Psoas muscle (tissue), 8 donors: Measurements from ENCODE around the gene ZNF367. TPM values are rescaled to one million over a fixed set of nuclear protein-coding genes. Genes with fewer than 3 reads are reported as not detected.

Experiments used
- ATAC-seq, 4 donors: fragments of 200-7000 bp; cut with Tn5 transposase; one replicate each; pipeline ENCODE4 v1.9.1; 2020; ENCODE audit warnings: moderate library complexity in 3 of 4, mild to moderate bottlenecking in 2 of 4
- DNase-seq, 2 donors: peaks; one replicate each; pipeline ENCODE4 v3.0.0-alpha.2; 2020
- H3K27ac ChIP-seq: fragments of 200-600 bp; one replicate; pipeline ENCODE4 v1.8.0; 2022
- H3K27me3 ChIP-seq, 3 donors: fragments of 200-600 bp in 1 of 3; one replicate each; pipeline versions ENCODE4 v1.6.1 to v1.8.0; 2013 to 2022; ENCODE audit warnings: low read length in 2 of 3, mild to moderate bottlenecking in 2 of 3, moderate library complexity in 1 of 3; ENCODE audit not compliant: insufficient read depth in 3 of 3
- H3K36me3 ChIP-seq, 2 donors: fragments of 200-600 bp in 1 of 2; one replicate each; pipeline versions ENCODE4 v1.6.1 to v1.8.0; 2013 to 2022; ENCODE audit warnings: low read depth in 1 of 2, mild to moderate bottlenecking in 1 of 2, moderate library complexity in 1 of 2; ENCODE audit not compliant: insufficient read depth in 1 of 2
- H3K4me1 ChIP-seq: fragments of 200-600 bp; one replicate; pipeline ENCODE4 v1.8.0; 2022
- H3K4me3 ChIP-seq: fragments of 200-600 bp; one replicate; pipeline ENCODE4 v1.8.0; 2022; ENCODE audit warnings: mild to moderate bottlenecking
- H3K9me3 ChIP-seq: fragments of 200-600 bp; one replicate; pipeline ENCODE4 v1.8.0; 2022
- WGBS, 3 donors: extraction: QIAGEN DNeasy Blood & Tissue Kit; methylation state at CpG; one replicate each; pipeline versions ENCODE4 v1.1.6 to v1.1.7; 2013; 5-methylcytosine and 5-hydroxymethylcytosine counted together
- intact Hi-C, 2 donors: fragments of 100-400 bp; cut with DNase I; formaldehyde crosslinking; loops; one replicate each; pipeline versions ENCODE4 v1.11.0 to v1.14.2; 2022
- polyA plus RNA-seq, 3 donors: library from polyadenylated mRNA; stranded (reverse); fragments of 200-250 nt; gene quantifications; one replicate each; pipeline ENCODE4 v1.2.3, GENCODE V29; 2013
- total RNA-seq, 4 donors: library from RNA; stranded (reverse); fragmentation: NEBNext Ultra II Directional in 2 of 4; extraction: Animal tissue kit (Norgen Biotek cat#: 25700) in 2 of 4; gene quantifications; one replicate each; pipeline versions ENCODE4 v1.2.1 to v1.2.4, GENCODE V29; 2021 to 2023
- TF ChIP-seq, protein P1 (sequence below): fragments of 200-600 bp; IDR thresholded peaks from one replicate; pipeline ENCODE4 v1.8.0; 2022; ENCODE audit warnings: antibody characterized with exemption
- donor health status: healthy with polysubstance abuse.
- donor health status: DM: no; HTN: no; CAD: no; lungs with moderate emphysema.
- donor health status: Bipolar disorder and iron deficiency.
- donor health status: healthy.
- donor health status: DM: yes; HTN: yes; CAD: no.
- donor health status: DM: no; HTN: no; CAD: no.
- donor health status: DM: no; HTN: no; CAD: no.
- donor health status: DM: yes; HTN: yes; CAD: no.

Gene ZNF367
- total and polyA plus RNA-seq, 7 donors: 0.69 to 3.3 (median 1.4) TPM

DNA sequence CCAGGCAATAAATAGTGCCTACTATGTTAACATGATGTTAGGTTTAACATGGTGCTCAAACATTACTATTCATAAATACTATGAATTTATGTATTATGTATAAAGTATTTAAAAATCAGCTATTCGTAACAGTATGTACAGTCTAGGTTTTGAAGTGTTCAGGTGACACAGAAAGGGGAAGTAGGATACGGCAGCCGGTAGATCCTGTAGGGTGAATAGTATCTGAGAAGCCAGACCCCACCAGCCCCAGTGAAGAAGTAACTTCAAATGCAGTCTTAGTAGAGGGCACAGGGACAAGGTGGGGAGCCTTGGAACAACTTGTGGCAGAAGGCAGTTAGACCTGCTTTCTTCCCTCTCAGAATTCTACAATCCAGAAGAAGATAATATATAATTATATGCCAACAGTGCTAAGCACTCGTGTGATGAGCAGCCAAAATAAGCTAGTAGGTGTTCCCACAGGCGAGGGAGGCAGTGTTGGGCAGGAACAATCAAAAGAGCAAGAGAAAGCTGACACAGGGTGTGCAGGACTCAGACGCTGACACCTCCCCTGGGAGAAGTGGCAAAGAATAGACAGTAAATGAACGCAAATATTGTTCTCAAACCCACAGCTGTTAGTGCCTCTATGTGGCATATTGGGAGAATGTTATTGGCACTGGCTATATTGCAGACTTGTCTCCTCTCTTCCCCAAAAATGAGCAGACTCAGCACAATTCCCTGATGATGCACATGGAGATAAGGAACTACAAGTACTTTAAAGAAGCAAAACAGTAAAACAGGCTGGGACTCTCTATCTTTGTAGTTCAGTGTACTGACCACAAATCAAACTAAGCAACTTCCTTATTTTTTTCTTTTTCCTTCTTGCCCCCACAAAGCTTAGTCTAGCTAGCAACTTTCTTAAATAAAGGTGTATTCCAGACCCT is 4.6 kb downstream of the ZNF367 start:
- Histone ChIP-seq H3K36me3 (no peaks in the 10 kb centered on the region), H3K27ac (no peak overlapping the region), H3K27me3 (no peaks in the 10 kb centered on the region), H3K4me1 (peaks cover 6% of the 10 kb centered on the region), H3K4me3 (no peak overlapping the region), H3K9me3 (no peaks in the 10 kb centered on the region)
- 50 to 65% (median 58%) methylated on average over 7 of the region's 7 CpGs for WGBS, 3 donors
- intact Hi-C loops: loop anchor here in 1 of 2 donors (5.0 kb wide), 1 partner anchor 86 kb away; no protein-coding TSS in a partner anchor
- ATAC-seq (no peak), DNase-seq (no peak)
- TF ChIP-seq, protein P1, sequence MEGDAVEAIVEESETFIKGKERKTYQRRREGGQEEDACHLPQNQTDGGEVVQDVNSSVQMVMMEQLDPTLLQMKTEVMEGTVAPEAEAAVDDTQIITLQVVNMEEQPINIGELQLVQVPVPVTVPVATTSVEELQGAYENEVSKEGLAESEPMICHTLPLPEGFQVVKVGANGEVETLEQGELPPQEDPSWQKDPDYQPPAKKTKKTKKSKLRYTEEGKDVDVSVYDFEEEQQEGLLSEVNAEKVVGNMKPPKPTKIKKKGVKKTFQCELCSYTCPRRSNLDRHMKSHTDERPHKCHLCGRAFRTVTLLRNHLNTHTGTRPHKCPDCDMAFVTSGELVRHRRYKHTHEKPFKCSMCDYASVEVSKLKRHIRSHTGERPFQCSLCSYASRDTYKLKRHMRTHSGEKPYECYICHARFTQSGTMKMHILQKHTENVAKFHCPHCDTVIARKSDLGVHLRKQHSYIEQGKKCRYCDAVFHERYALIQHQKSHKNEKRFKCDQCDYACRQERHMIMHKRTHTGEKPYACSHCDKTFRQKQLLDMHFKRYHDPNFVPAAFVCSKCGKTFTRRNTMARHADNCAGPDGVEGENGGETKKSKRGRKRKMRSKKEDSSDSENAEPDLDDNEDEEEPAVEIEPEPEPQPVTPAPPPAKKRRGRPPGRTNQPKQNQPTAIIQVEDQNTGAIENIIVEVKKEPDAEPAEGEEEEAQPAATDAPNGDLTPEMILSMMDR: no peak

DNA sequence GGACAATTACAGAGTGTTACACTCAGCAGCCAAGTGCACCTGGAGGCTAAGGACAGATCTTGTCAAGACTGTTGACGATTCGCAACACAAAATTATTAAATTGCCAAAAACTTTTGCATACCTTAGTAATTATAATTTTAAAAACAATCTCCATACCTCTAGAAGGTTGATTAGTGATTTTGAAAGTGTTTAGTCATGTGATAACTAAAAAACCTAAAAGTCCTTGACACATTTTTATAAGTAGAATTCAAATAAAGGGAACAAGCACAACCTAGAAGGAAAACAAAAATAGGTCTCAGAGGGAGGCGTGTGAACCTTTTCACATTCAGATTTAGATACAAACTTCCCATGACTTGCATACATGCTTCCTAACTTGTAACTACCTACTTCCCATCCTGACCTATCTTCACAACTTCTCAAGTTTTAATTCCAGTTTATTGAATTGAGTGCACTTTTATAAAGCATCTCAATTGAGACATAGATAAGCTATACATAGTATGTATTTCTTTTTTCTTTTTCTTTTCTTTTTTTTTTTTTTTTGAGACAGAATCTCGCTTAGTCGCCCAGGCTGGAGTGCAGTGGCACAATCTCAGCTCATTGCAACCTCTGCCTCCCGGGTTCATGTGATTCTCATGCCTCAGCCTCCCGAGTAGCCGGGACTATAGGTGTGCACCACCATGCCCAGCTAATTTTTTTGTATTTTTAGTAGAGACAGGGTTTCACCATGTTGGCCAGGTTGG is 5.8 kb downstream of the ZNF367 start:
- intact Hi-C loops: loop anchor here in 1 of 2 donors (5.0 kb wide), 1 partner anchor 85 kb away; no protein-coding TSS in a partner anchor
- ATAC-seq (no peak), DNase-seq (no peak)
- no peaks in the 10 kb centered on the region for H3K9me3 ChIP-seq
- WGBS, 3 donors: 87 to 92% (median 89%) methylated on average over 8 of the region's 8 CpGs
- peaks cover 6% of the 10 kb centered on the region for H3K4me1 ChIP-seq
- no peaks in the 10 kb centered on the region for H3K36me3 ChIP-seq
- H3K4me3 ChIP-seq: no peak overlapping the region
- no peak overlapping the region for H3K27ac ChIP-seq
- TF ChIP-seq, protein P1: no peak
- no peaks in the 10 kb centered on the region for H3K27me3 ChIP-seq

DNA sequence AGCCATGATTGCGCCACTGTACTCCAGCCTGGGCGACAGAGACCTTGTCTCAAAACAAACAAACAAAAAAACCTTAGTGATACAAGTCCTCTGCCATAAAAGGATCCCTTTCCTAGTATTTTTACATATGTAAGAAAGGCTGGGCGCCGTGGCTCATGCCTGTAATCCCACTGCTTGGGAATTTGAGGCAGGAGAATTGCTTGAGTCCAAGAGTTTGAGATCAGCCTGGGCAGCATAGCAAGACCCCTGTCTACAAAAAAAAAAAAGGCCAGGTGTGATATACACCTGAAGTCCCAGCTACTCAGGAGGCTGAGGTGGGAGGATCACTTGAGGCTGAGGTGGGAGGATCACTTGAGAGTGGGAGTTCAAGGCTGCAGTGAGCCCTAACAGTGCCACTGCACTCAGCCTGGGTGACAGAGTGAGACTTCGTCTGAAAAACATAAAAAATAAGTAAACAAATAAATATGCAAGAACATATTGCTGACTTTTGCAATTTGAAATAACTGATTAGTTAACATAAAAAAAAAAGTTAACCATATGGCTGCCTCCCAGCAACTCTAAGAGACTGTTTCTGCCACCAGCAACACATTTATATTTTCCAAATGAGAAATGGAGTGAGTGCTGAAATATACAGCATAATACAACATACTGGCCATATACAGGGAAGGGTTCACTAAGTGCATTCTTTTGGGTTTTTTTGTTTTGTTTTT is 6.9 kb downstream of the ZNF367 start:
- ATAC-seq: no peak
- Histone ChIP-seq H3K4me3 (no peak overlapping the region), H3K9me3 (no peaks in the 10 kb centered on the region), H3K36me3 (no peaks in the 10 kb centered on the region), H3K27me3 (no peaks in the 10 kb centered on the region), H3K4me1 (no peaks in the 10 kb centered on the region), H3K27ac (no peak overlapping the region)
- TF ChIP-seq, protein P1: no peak
- intact Hi-C loops: loop anchor here in 1 of 2 donors (5.0 kb wide), 1 partner anchor 84 kb away; no protein-coding TSS in a partner anchor
- DNase-seq: no peak
- WGBS, 3 donors: 88 to 96% (median 91%) methylated on average over 5 of the region's 5 CpGs

DNA sequence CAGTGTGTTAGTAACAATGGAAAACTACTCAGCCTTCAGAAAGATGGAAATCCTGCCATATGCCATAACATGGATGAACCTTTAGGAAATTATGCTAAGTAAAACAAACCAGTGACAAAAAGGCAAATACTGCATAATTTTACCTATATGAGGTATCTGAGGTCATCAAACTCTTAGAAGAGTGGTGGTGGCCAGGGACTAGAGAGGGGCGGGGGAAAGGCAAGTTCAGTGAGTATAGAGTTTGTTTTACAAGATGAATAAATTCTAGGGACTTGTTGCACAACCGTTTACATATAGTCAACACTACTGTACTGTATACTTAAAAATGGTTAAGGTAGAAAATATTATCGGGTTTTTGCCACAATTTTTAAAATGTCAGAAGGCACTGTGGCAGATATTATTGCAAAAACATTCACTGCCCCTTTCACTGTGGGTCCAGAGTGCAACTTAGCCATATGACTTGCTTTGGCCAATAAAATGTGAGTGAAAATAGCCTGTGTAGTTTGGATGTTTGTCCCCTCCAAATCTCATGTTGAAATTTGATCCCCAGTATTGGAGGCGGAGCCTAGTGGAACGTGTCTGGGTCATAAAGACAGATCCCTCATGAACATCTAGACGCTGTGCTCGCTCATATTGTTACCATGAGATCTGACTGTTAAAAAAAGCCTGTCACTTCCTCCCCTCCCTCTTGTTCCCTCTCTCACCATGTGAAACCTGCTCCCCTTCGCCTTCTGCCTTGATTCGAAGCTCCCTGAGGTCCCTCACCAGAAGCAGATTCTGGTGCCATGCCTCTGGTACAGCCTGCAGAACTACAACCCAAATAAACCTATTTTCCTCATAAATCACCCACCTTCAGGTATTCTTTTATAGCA is 9.5 kb downstream of the ZNF367 start:
- intact Hi-C loops: no loop called here
- DNase-seq: no peak
- Histone ChIP-seq H3K27me3 (no peaks in the 10 kb centered on the region), H3K4me1 (no peaks in the 10 kb centered on the region), H3K36me3 (no peaks in the 10 kb centered on the region), H3K4me3 (no peak overlapping the region), H3K27ac (no peak overlapping the region), H3K9me3 (no peaks in the 10 kb centered on the region)
- TF ChIP-seq, protein P1: no peak
- no peak for ATAC-seq
- 75 to 81% (median 75%) methylated on average over 9 of the region's 9 CpGs for WGBS, 3 donors
